Peyer's patch (tissue), 4 donors: Measurements from ENCODE around the gene PANX2. TPM values are rescaled to one million over a fixed set of nuclear protein-coding genes. Genes with fewer than 3 reads are reported as not detected.

Source experiments
- DNase-seq, 3 donors: peaks; one replicate each; pipeline ENCODE4 v3.0.0-alpha.2; 2017 to 2019
- H3K27ac ChIP-seq, 4 donors: fragments of 200-600 bp; sonication (generic); one replicate each; pipeline ENCODE4 v1.5.1; 2016 to 2019
- H3K27me3 ChIP-seq, 2 donors: fragments of 200-600 bp; sonication (generic); one replicate each; pipeline ENCODE4 v1.5.1; 2019
- H3K36me3 ChIP-seq, 3 donors: fragments of 200-600 bp; sonication (generic); one replicate each; pipeline ENCODE4 v1.5.1; 2016 to 2019
- H3K4me1 ChIP-seq, 4 donors: fragments of 200-600 bp; sonication (generic); one replicate each; pipeline ENCODE4 v1.5.1; 2016 to 2019
- H3K4me3 ChIP-seq, 4 donors: fragments of 200-600 bp; sonication (generic); 1 replicate in 3 of 4; 2 replicates in 1 of 4; pipeline ENCODE4 v1.5.1; 2016 to 2019; ENCODE audit warnings: mild to moderate bottlenecking in 1 of 4
- H3K9me3 ChIP-seq, 4 donors: fragments of 200-600 bp; sonication (generic); one replicate each; pipeline ENCODE4 v1.5.1; 2016 to 2019; ENCODE audit warnings: mild to moderate bottlenecking in 1 of 4
- POLR2A ChIP-seq, 2 donors: fragments of 450-650 bp; IDR thresholded peaks; one replicate each; pipeline ENCODE4 v1.5.1; 2017; ENCODE audit warnings: antibody characterized with exemption in 2 of 2, mild to moderate bottlenecking in 2 of 2, moderate library complexity in 2 of 2
- total RNA-seq, 4 donors: library from RNA; depleted of rRNA; stranded (reverse); fragments of >200 nt; gene quantifications; one replicate each; pipeline ENCODE4 v1.1.0, GENCODE V29; 2016
- TF ChIP-seq, protein P1 (sequence below), 6 experiments: fragments of 450-650 bp in 4 of 6; fragments of 200-600 bp in 2 of 6; sonication (generic) in 1 of 6; IDR thresholded peaks; one replicate each; pipeline ENCODE4 v1.5.1; 2017 to 2019; ENCODE audit warnings: antibody characterized with exemption in 6 of 6, mild to moderate bottlenecking in 3 of 6, moderate library complexity in 1 of 6

PANX2 gene
- total RNA-seq, 4 donors from 2014 or later = 0.40 TPM; not detected in 3

DNA sequence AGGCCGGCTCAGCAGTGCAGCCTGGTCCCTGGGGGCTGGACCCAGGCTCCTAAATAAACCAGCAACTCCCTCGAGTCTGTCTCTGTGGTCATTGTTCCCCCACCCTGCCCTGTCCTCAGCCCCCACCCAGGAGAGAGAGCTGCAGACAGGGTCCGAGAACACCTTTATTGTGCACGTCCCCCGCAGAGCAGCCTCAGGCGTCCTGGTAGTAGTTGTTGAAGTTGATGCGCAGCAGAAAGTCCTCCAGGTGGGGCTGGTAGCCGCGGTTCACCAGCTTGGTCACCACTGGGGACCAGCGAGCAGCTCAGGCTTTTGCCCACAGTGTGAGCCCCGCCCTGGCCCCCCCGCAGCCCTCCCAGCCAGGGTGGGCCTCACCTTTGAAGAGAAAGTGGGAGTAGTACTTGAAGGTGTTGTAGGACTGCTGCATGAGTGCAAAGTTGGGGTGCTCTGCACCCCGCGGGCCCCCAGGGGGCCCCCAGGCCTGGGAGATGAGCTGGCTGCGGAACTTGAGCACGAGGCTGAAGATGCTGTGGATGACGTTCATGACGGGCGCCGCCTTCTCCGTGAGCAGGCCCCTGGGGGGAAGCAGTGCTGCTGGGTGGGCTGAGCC is 47.1 kb downstream of the PANX2 start:
- Histone ChIP-seq H3K27ac (no peak overlapping the region), H3K9me3 (no peaks in the 10 kb centered on the region), H3K4me3 (no peak overlapping the region), H3K4me1 (peaks cover 0 to 6% (median 0%) of the 10 kb centered on the region in 4 donors), H3K36me3 (peaks cover 0 to 88% (median 0%) of the 10 kb centered on the region in 3 donors), H3K27me3 (no peaks in the 10 kb centered on the region)
- DNase-seq = no peak
- no peak for TF ChIP-seq POLR2A (IDR thresholded peaks at IDR 0.05)
- TF ChIP-seq, protein P1, sequence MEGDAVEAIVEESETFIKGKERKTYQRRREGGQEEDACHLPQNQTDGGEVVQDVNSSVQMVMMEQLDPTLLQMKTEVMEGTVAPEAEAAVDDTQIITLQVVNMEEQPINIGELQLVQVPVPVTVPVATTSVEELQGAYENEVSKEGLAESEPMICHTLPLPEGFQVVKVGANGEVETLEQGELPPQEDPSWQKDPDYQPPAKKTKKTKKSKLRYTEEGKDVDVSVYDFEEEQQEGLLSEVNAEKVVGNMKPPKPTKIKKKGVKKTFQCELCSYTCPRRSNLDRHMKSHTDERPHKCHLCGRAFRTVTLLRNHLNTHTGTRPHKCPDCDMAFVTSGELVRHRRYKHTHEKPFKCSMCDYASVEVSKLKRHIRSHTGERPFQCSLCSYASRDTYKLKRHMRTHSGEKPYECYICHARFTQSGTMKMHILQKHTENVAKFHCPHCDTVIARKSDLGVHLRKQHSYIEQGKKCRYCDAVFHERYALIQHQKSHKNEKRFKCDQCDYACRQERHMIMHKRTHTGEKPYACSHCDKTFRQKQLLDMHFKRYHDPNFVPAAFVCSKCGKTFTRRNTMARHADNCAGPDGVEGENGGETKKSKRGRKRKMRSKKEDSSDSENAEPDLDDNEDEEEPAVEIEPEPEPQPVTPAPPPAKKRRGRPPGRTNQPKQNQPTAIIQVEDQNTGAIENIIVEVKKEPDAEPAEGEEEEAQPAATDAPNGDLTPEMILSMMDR (IDR thresholded peaks at IDR 0.05) = no peak

DNA sequence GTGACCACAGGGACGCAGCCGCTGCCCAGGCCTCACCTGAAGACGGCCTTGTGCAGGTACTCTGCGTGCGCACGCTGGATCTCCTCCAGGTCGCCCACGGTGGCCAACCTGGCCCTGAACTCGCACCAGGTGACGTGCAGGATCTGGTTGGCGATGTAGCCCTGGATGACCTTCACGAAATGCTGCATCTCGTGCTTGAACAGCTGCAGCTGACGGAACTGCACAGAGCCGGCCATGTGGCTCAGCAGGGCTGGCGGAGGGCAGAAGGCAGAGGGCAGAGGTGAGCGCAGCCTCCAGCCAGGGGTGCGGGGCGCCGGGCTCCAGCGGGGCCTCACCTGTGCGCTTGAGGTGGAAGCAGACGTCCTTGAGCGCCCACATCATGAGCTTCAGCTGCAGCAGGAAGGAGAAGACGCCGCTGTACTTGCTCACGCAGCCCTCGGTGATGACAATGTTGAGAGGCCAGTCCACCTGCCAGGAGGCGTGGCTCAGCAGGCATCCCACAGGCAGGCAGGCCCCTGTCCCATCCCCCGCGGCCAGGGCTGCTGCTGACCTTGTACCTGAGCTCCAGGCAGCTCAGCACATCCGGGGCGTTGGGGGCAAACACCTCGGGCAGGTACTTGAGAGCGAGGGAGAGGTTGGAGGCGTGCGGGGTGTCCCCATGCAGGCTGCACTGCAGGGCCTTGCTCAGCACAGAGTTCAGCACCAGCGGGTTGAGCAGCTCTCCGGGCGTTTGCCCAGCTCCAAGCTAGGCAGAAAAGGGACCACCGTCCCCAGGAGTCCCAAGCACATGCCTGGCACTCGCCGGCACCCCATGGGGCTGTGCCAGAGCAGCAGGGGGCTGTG is 47.8 kb downstream of the PANX2 start:
- Histone ChIP-seq H3K27me3 (no peaks in the 10 kb centered on the region), H3K36me3 (peaks cover 0 to 89% (median 0%) of the 10 kb centered on the region in 3 donors), H3K4me3 (no peak overlapping the region), H3K9me3 (no peaks in the 10 kb centered on the region), H3K4me1 (peaks cover 0 to 6% (median 0%) of the 10 kb centered on the region in 4 donors), H3K27ac (no peak overlapping the region)
- no peak for DNase-seq
- no peak for TF ChIP-seq POLR2A (IDR thresholded peaks at IDR 0.05)
- TF ChIP-seq, protein P1 (IDR thresholded peaks at IDR 0.05) = no peak

DNA sequence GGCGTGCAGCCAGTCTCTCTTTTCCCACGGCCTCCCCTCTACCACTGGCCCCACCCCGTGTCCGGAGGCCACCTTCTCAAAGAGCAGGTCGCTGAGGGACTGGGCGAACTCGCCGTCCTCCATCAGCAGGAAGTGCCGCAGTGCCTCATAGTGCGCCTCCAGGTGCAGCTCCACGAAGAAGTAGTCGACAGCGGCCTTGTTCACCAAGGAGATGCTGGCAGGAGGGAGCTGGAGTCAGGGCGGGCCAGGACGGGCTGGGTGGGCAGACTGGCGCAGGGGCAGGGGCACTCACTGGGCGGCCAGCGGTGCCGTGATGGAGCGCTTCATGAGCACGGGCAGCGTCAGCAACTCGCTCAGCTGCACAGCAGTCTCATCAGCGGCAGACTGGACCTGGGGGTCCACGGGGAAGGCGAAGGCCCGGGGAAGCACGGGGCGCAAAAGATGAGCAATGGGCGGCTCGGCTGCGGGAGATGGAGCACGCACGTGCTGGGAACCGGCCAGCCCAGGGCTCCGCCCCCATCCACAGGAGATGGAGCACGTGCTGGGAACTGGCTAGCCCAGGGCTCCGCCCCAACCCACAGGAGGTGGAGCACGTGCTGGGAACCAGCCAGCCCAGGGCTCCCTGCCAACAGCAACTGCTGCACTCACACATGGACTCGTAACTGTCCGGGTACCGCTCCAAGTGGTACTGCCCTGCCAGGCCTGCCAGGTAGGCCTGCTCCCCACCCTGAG is 48.6 kb downstream of the PANX2 start:
- no peaks in the 10 kb centered on the region for H3K9me3 ChIP-seq
- no peak overlapping the region for H3K4me3 ChIP-seq
- peak in 2 of 3 donors; percentile 87 to 91 for DNase-seq
- no peak overlapping the region for H3K27ac ChIP-seq
- H3K36me3 ChIP-seq = peaks cover 0 to 89% (median 0%) of the 10 kb centered on the region in 3 donors
- H3K4me1 ChIP-seq = peaks cover 0 to 6% (median 0%) of the 10 kb centered on the region in 4 donors
- H3K27me3 ChIP-seq = no peaks in the 10 kb centered on the region
- TF ChIP-seq POLR2A (IDR thresholded peaks at IDR 0.05) = no peak
- TF ChIP-seq, protein P1 (IDR thresholded peaks at IDR 0.05) = no peak

DNA sequence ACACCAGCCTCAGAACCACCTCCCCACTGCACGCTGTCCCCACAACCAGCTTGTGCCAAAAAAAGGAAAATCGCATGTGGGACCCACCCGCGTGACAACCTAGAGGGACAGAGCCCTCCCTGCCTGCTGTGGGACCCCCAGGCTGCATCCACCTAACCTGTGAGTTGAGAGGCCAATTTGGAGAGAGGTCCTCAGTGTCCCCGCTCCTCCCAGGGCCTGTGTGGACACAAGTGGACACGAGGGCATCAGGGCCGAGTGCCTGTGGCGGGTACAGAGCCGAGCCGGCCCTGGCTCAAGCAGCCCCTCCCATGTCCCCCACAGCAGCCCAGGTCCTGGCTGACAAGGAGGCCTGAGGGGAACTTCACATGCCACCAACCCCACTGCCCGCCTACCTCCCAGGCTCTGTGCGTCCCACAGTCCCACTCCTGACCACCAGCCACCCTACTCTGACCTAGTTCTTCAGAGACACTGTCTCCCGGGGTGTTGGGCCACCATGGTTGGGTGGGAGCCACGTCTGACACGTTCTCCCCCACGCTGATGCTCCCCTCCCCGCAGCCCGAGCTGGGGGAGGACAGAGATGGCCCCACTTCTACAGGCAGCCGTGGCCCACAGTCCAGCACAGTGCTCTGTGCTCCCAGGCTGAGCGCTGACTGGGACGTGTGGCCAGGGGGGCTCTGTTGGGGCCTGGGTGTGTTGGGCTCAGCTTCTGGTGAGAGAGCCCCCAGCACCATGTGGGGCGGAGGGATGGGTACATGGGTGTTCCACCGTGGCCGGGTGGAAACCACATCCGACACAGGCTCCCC is 49.5 kb downstream of the PANX2 start:
- Histone ChIP-seq H3K27ac (no peak overlapping the region), H3K9me3 (no peaks in the 10 kb centered on the region), H3K4me3 (no peak overlapping the region), H3K27me3 (no peaks in the 10 kb centered on the region), H3K36me3 (peaks cover 0 to 91% (median 0%) of the 10 kb centered on the region in 3 donors), H3K4me1 (peaks cover 0 to 6% (median 0%) of the 10 kb centered on the region in 4 donors)
- TF ChIP-seq, protein P1 (IDR thresholded peaks at IDR 0.05) = no peak
- no peak for TF ChIP-seq POLR2A (IDR thresholded peaks at IDR 0.05)
- DNase-seq = no peak
